Tibial nerve (tissue), 4 donors: ENCODE measurements around the gene BET1L. TPM values are rescaled to one million over a fixed set of nuclear protein-coding genes. Genes with fewer than 3 reads are reported as not detected.

Experiments used
- DNase-seq, 2 donors: peaks; one replicate each; pipeline ENCODE4 v3.0.0-alpha.2; 2019; ENCODE audit warnings: low spot score in 2 of 2
- H3K27ac ChIP-seq, 4 donors: fragments of 200-600 bp; sonication (generic) in 3 of 4; one replicate each; pipeline ENCODE4 v1.5.1; 2017 to 2019; ENCODE audit warnings: mild to moderate bottlenecking in 1 of 4
- H3K27me3 ChIP-seq, 2 donors: fragments of 200-600 bp; sonication (generic) in 1 of 2; one replicate each; pipeline versions ENCODE4 v1.5.1 to v1.6.0; 2017 to 2019
- H3K36me3 ChIP-seq, 3 donors: fragments of 200-600 bp; sonication (generic); one replicate each; pipeline ENCODE4 v1.5.1; 2018 to 2019
- H3K4me1 ChIP-seq, 4 donors: fragments of 200-600 bp; sonication (generic) in 3 of 4; one replicate each; pipeline ENCODE4 v1.5.1; 2017 to 2019
- H3K4me3 ChIP-seq, 4 donors: fragments of 200-600 bp; sonication (generic) in 3 of 4; one replicate each; pipeline ENCODE4 v1.5.1; 2017 to 2019; ENCODE audit warnings: mild to moderate bottlenecking in 1 of 4, moderate library complexity in 1 of 4
- H3K9me3 ChIP-seq, 4 donors: fragments of 200-600 bp; sonication (generic) in 3 of 4; one replicate each; pipeline ENCODE4 v1.5.1; 2017 to 2019
- EP300 ChIP-seq, 2 donors: sonication (generic); formaldehyde crosslinking; IDR thresholded peaks; one replicate each; pipeline ENCODE4 v1.6.1; 2017; ENCODE audit warnings: antibody characterized with exemption in 2 of 2, mild to moderate bottlenecking in 1 of 2
- POLR2A ChIP-seq, 2 donors: fragments of 450-650 bp; IDR thresholded peaks; one replicate each; pipeline ENCODE4 v1.6.1; 2017; ENCODE audit warnings: antibody characterized with exemption in 2 of 2, mild to moderate bottlenecking in 2 of 2, moderate library complexity in 2 of 2
- WGBS, 2 donors: methylation state at CpG; one replicate each; pipeline ENCODE4 v1.1.5; 2018; 5-methylcytosine and 5-hydroxymethylcytosine counted together
- total RNA-seq, 4 donors: library from RNA; depleted of rRNA; stranded (reverse); fragments of >200 nt; gene quantifications; one replicate each; pipeline ENCODE4 v1.1.0, GENCODE V29; 2016
- TF ChIP-seq, protein P1 (sequence below), 5 experiments: fragments of 200-600 bp in 3 of 5; fragments of 450-650 bp in 2 of 5; sonication (generic) in 3 of 5; IDR thresholded peaks; one replicate each; pipeline ENCODE4 v1.5.1; 2016 to 2019; ENCODE audit warnings: antibody characterized with exemption in 5 of 5, mild to moderate bottlenecking in 3 of 5, moderate library complexity in 2 of 5

Gene BET1L
- total RNA-seq, 4 donors from 2014 or later, result 30.9 to 43.9 (median 38.7) TPM

DNA sequence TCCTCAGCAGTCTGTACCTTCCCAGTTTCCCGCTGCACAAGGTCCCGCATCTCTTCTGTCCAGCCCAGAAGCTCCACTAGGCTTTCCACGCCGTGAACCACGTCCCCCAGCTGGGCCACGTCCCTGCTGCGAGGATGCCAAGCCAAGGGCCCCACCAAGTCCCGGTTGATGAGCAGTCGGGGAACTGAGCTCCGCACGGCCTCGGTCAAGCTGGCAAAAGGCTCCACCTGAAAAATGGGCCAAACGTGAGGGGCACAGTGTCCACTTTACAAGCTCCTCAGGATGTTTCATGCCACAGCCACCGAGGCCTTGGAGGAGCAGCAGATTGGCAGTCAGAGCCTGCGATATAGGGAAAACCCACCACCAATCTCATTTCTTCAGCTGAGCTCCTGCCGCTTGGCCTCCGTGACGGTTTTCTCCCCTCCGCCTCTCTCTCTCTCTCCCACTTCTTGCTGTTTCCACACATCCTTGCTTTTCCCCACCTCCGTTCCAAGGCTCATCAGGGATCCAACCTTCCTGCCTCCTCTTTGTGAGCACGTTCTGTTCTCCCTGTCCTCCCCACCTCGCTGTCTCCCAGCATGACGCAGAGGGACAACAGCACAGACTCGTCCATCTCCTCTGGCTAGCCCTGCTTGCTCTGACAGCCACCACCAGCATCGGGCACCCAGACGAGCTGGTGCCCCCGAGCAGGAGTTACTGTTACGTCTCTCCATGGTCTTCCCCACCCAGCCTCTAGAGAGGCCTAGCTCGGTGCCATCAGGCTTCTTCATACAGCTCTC, 11.8 kb upstream of the BET1L start:
- no peak for DNase-seq
- Histone ChIP-seq H3K4me1 (no peaks in the 10 kb centered on the region), H3K27ac (no peak overlapping the region), H3K9me3 (no peaks in the 10 kb centered on the region), H3K27me3 (no peaks in the 10 kb centered on the region), H3K4me3 (no peak overlapping the region), H3K36me3 (peaks cover 0 to 77% (median 3%) of the 10 kb centered on the region in 3 donors)
- TF ChIP-seq, protein P1, sequence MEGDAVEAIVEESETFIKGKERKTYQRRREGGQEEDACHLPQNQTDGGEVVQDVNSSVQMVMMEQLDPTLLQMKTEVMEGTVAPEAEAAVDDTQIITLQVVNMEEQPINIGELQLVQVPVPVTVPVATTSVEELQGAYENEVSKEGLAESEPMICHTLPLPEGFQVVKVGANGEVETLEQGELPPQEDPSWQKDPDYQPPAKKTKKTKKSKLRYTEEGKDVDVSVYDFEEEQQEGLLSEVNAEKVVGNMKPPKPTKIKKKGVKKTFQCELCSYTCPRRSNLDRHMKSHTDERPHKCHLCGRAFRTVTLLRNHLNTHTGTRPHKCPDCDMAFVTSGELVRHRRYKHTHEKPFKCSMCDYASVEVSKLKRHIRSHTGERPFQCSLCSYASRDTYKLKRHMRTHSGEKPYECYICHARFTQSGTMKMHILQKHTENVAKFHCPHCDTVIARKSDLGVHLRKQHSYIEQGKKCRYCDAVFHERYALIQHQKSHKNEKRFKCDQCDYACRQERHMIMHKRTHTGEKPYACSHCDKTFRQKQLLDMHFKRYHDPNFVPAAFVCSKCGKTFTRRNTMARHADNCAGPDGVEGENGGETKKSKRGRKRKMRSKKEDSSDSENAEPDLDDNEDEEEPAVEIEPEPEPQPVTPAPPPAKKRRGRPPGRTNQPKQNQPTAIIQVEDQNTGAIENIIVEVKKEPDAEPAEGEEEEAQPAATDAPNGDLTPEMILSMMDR (IDR thresholded peaks at IDR 0.05), result no peak
- TF ChIP-seq EP300 (IDR thresholded peaks at IDR 0.05), result no peak
- TF ChIP-seq POLR2A (IDR thresholded peaks at IDR 0.05), result no peak
- 89 to 93% methylated on average over 24 to 28 of the region's 29 CpGs for WGBS, 2 donors

DNA sequence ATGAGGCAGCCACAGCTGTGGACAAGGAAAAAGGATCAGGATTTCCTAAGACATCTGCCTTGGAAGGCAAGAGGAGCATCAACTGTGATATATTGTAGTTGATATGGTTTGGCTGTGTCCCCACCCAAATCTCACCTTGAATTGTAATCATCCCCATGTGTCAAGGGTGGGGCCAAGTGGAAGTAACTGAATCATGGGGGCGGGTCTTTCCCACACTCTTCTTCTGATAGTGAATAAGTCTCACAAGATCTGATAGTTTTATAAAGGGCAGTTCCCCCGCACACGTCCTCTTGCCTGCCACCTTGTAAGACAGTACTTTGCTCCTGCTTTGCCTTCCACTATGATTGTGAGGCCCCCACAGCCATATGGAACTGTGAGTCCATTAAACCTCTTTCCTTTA, 10.5 kb upstream of the BET1L start:
- 88 to 95% methylated on average over 3 of the region's 3 CpGs for WGBS, 2 donors
- DNase-seq, result no peak
- H3K27ac ChIP-seq, result no peak overlapping the region
- H3K9me3 ChIP-seq, result no peaks in the 10 kb centered on the region
- no peaks in the 10 kb centered on the region for H3K4me1 ChIP-seq
- no peak overlapping the region for H3K4me3 ChIP-seq
- TF ChIP-seq EP300 (IDR thresholded peaks at IDR 0.05) (no peak), POLR2A (IDR thresholded peaks at IDR 0.05) (no peak)
- TF ChIP-seq, protein P1 (IDR thresholded peaks at IDR 0.05), result no peak
- no peaks in the 10 kb centered on the region for H3K27me3 ChIP-seq
- H3K36me3 ChIP-seq, result peaks cover 0 to 80% (median 8%) of the 10 kb centered on the region in 3 donors

DNA sequence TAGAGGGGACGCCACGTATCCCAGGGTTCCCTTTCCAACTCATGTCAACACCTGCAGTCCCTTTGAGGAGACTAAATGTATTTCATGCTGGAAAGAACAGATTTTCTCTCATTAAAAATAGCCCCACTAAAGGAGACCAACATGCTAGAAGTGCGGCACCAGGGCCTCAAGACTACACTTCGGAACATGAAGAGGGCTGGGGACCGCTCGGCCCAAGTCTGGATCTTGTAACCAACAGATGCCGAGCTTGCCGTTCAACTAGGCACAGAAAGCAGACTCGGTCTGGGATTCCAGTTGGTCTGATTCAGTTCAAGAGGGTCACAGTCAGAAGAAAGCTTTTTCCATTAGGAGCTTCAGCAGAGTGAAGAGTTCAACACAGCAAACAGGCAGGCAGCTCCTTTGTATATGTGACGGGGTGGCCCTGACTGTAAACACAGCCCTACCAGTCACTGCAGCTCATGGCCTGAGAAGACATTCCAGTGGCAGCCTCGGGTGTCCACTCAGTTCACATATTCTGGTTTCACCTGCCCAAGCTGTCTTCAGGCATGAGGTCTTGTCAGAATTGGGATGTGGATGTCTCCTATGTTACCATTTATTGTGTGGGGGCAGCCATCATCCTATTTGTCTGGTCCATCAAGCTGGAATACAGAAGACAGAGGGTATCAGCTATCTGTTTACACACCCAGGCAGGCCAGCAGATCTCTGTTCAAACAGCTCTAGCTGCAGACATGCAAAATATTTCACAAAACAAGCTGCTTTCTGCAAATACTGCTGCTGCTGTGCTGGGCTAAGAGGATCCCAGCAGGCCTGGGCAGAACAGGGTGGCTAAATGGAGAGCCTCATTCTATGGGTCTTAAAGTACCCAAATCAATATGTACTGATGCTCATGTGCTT, 9.1 kb upstream of the BET1L start:
- peaks cover 0 to 2% (median 0%) of the 10 kb centered on the region in 4 donors for H3K4me1 ChIP-seq
- WGBS, 2 donors, result 86 to 89% methylated on average over 8 to 11 of the region's 11 CpGs
- TF ChIP-seq POLR2A (IDR thresholded peaks at IDR 0.05) (no peak), EP300 (IDR thresholded peaks at IDR 0.05) (no peak)
- TF ChIP-seq, protein P1 (IDR thresholded peaks at IDR 0.05), result no peak
- H3K9me3 ChIP-seq, result no peaks in the 10 kb centered on the region
- no peak overlapping the region for H3K27ac ChIP-seq
- H3K27me3 ChIP-seq, result no peaks in the 10 kb centered on the region
- DNase-seq, result no peak
- H3K4me3 ChIP-seq, result no peak overlapping the region
- H3K36me3 ChIP-seq, result peaks cover 6 to 80% (median 20%) of the 10 kb centered on the region in 3 donors

DNA sequence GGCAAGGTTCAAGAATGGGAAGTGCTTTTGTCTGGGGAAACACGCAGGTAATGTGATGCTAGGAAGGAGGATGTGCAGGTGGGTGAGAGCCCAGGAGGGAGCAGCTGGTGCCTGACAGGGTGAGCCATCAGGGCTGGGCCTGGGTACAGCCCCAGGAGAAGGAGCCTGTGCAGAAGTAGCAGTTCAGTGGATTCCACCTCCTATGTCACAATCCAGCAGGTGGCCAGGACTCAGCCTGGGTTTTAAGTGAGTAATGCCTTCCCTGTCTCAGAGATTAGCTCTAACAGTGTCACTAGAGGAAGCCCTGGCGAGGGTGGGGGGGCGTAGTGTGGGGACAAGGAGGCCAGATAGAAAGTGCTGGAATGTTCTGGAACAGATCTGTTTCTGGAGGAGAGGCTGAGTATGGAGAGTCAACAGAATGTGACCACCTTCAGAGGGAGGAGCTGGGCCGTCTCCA, 8.4 kb upstream of the BET1L start:
- WGBS, 2 donors, result 69 to 79% methylated on average over 4 of the region's 4 CpGs
- H3K9me3 ChIP-seq, result no peaks in the 10 kb centered on the region
- no peaks in the 10 kb centered on the region for H3K27me3 ChIP-seq
- H3K27ac ChIP-seq, result no peak overlapping the region
- TF ChIP-seq EP300 (IDR thresholded peaks at IDR 0.05) (no peak), POLR2A (IDR thresholded peaks at IDR 0.05) (no peak)
- TF ChIP-seq, protein P1 (IDR thresholded peaks at IDR 0.05), result no peak
- peaks cover 0 to 9% (median 0%) of the 10 kb centered on the region in 4 donors for H3K4me1 ChIP-seq
- H3K36me3 ChIP-seq, result peaks cover 7 to 86% (median 25%) of the 10 kb centered on the region in 3 donors
- no peak overlapping the region for H3K4me3 ChIP-seq
- DNase-seq, result no peak
